BLaER1 (cell line): ENCODE results near the gene HSPBAP1.
A peak's percentile ranks its signal among the peaks of the same experiment; 100 is the strongest.

ENCODE experiments used
- H3K27ac ChIP-seq: shearing (Covaris generic); formaldehyde crosslinking; 2 replicates; pipeline ENCODE4 v1.8.1; 2022
- H3K27me3 ChIP-seq: shearing (Covaris generic); formaldehyde crosslinking; 2 replicates; pipeline ENCODE4 v1.8.1; 2022
- H3K36me3 ChIP-seq: shearing (Covaris generic); formaldehyde crosslinking; 2 replicates; pipeline ENCODE4 v1.8.1; 2022
- H3K4me1 ChIP-seq: shearing (Covaris generic); formaldehyde crosslinking; 2 replicates; pipeline ENCODE4 v1.8.1; 2022
- H3K4me2 ChIP-seq: shearing (Covaris generic); formaldehyde crosslinking; 2 replicates; pipeline ENCODE4 v1.8.1; 2022
- H3K4me3 ChIP-seq: shearing (Covaris generic); formaldehyde crosslinking; 2 replicates; pipeline ENCODE4 v1.8.1; 2022
- H3K9ac ChIP-seq: shearing (Covaris generic); formaldehyde crosslinking; 2 replicates; pipeline ENCODE4 v1.8.1; 2022
- H3K9me3 ChIP-seq: shearing (Covaris generic); formaldehyde crosslinking; 2 replicates; pipeline ENCODE4 v1.8.1; 2022
- H4K20me1 ChIP-seq: shearing (Covaris generic); formaldehyde crosslinking; 2 replicates; pipeline ENCODE4 v1.8.1; 2022
- Cebpa-rat ChIP-seq: shearing (Covaris generic); IDR thresholded peaks from 2 replicates; pipeline ENCODE4 v1.8.1; 2022

The HSPBAP1 gene

GRCh38 chr3:122802323-122802722, 8.7 kb upstream of the HSPBAP1 start:
- no peak for TF ChIP-seq Cebpa-rat
- Histone ChIP-seq H3K4me3 (no peak overlapping the region), H3K27me3 (no peaks in the 10 kb centered on the region), H3K9me3 (no peaks in the 10 kb centered on the region), H4K20me1 (no peaks in the 10 kb centered on the region), H3K4me2 (no peak overlapping the region), H3K4me1 (no peaks in the 10 kb centered on the region), H3K27ac (no peak overlapping the region), H3K36me3 (no peaks in the 10 kb centered on the region), H3K9ac (no peak overlapping the region)

- Histone ChIP-seq H3K4me3 (no peak overlapping the region), H3K4me2 (no peak overlapping the region), H3K4me1 (peaks cover 10% of the 10 kb centered on the region), H3K9me3 (no peaks in the 10 kb centered on the region), H3K27me3 (no peaks in the 10 kb centered on the region), H3K27ac (no peak overlapping the region), H4K20me1 (no peaks in the 10 kb centered on the region), H3K9ac (no peak overlapping the region), H3K36me3 (no peaks in the 10 kb centered on the region)
- TF ChIP-seq Cebpa-rat: no peak
Measured at GRCh38 chr3:122800706-122801237, 7.1 kb upstream of the HSPBAP1 start.

- Histone ChIP-seq H3K36me3 (no peaks in the 10 kb centered on the region), H4K20me1 (no peaks in the 10 kb centered on the region), H3K27ac (no peak overlapping the region), H3K4me2 (no peak overlapping the region), H3K9me3 (no peaks in the 10 kb centered on the region), H3K27me3 (no peaks in the 10 kb centered on the region), H3K9ac (no peak overlapping the region), H3K4me3 (no peak overlapping the region), H3K4me1 (peaks cover 13% of the 10 kb centered on the region)
- TF ChIP-seq Cebpa-rat: no peak
Measured at GRCh38 chr3:122800031-122800430, 6.4 kb upstream of the HSPBAP1 start.

GRCh38 chr3:122799322-122799721, 5.7 kb upstream of the HSPBAP1 start:
- H4K20me1 ChIP-seq: no peaks in the 10 kb centered on the region
- TF ChIP-seq Cebpa-rat: no peak
- peaks cover 16% of the 10 kb centered on the region for H3K4me1 ChIP-seq
- no peak overlapping the region for H3K9ac ChIP-seq
- H3K27me3 ChIP-seq: no peaks in the 10 kb centered on the region
- H3K4me2 ChIP-seq: no peak overlapping the region
- H3K4me3 ChIP-seq: no peak overlapping the region
- no peak overlapping the region for H3K27ac ChIP-seq
- H3K9me3 ChIP-seq: no peaks in the 10 kb centered on the region
- H3K36me3 ChIP-seq: no peaks in the 10 kb centered on the region

GRCh38 chr3:122797291-122797690, 3.7 kb upstream of the HSPBAP1 start:
- Histone ChIP-seq H3K9ac (no peak overlapping the region), H3K27ac (no peak overlapping the region), H3K4me1 (peaks cover 27% of the 10 kb centered on the region), H3K4me3 (no peak overlapping the region), H3K9me3 (no peaks in the 10 kb centered on the region), H3K4me2 (no peak overlapping the region), H3K27me3 (no peaks in the 10 kb centered on the region), H3K36me3 (no peaks in the 10 kb centered on the region), H4K20me1 (no peaks in the 10 kb centered on the region)
- no peak for TF ChIP-seq Cebpa-rat

GRCh38 chr3:122795674-122796195, 2.1 kb upstream of the HSPBAP1 start:
- peak overlapping the region; percentile 76 for H3K4me3 ChIP-seq
- peak overlapping the region; percentile 77; the same call in 1 of the 2 replicates for H3K27ac ChIP-seq
- H3K36me3 ChIP-seq: 0 out of 2 replicates have a peak, but pooled peaks cover 5% of the 10 kb centered on the region
- H3K4me1 ChIP-seq: peaks cover 30% of the 10 kb centered on the region
- H3K4me2 ChIP-seq: peak overlapping the region; percentile 86
- no peaks in the 10 kb centered on the region for H3K9me3 ChIP-seq
- H3K9ac ChIP-seq: peak overlapping the region; percentile 82
- no peaks in the 10 kb centered on the region for H4K20me1 ChIP-seq
- no peaks in the 10 kb centered on the region for H3K27me3 ChIP-seq
- no peak for TF ChIP-seq Cebpa-rat

- Histone ChIP-seq H3K4me3 (peak within 1 kb of the TSS; percentile 76), H3K36me3 (0 out of 2 replicates have a peak, but pooled peaks cover 5% of the 10 kb centered on the region), H4K20me1 (0 out of 2 replicates have a peak, but pooled peaks cover 3% of the 10 kb centered on the region), H3K4me1 (peaks cover 30% of the 10 kb centered on the region), H3K9ac (peak within 1 kb of the TSS; percentile 82), H3K27ac (peak within 1 kb of the TSS; percentile 77), H3K27me3 (no peaks in the 10 kb centered on the region), H3K9me3 (no peaks in the 10 kb centered on the region), H3K4me2 (peak within 1 kb of the TSS; percentile 86)
- no peak for TF ChIP-seq Cebpa-rat
Measured at GRCh38 chr3:122794779-122795673, 1.4 kb upstream of the HSPBAP1 start, which contains the start of gene SLC49A4. Gene SLC49A4 (plus strand): TSS chr3:122795069. CDS start chr3:122795193, 124 bp downstream.

- peak overlapping the region; percentile 86 for H3K4me2 ChIP-seq
- H3K4me1 ChIP-seq: peaks cover 30% of the 10 kb centered on the region
- peak overlapping the region; percentile 76 for H3K4me3 ChIP-seq
- H3K36me3 ChIP-seq: 0 out of 2 replicates have a peak, but pooled peaks cover 5% of the 10 kb centered on the region
- peak overlapping the region; percentile 82 for H3K9ac ChIP-seq
- no peaks in the 10 kb centered on the region for H3K27me3 ChIP-seq
- no peak for TF ChIP-seq Cebpa-rat
- H3K27ac ChIP-seq: no peak overlapping the region; the same call in 1 of the 2 replicates
- H4K20me1 ChIP-seq: 0 out of 2 replicates have a peak, but pooled peaks cover 6% of the 10 kb centered on the region
- H3K9me3 ChIP-seq: no peaks in the 10 kb centered on the region
Measured at GRCh38 chr3:122794483-122794778, 800 bp upstream of the HSPBAP1 start.

- H3K4me3 ChIP-seq: no peak overlapping the region
- peaks cover 16% of the 10 kb centered on the region for H3K4me1 ChIP-seq
- H3K9me3 ChIP-seq: no peaks in the 10 kb centered on the region
- TF ChIP-seq Cebpa-rat: no peak
- 0 out of 2 replicates have a peak, but pooled peaks cover 14% of the 10 kb centered on the region for H4K20me1 ChIP-seq
- peaks cover 17% of the 10 kb centered on the region for H3K36me3 ChIP-seq
- no peak overlapping the region for H3K27ac ChIP-seq
- no peaks in the 10 kb centered on the region for H3K27me3 ChIP-seq
- no peak overlapping the region for H3K4me2 ChIP-seq
- H3K9ac ChIP-seq: no peak overlapping the region
Measured at GRCh38 chr3:122789585-122790273, 3.9 kb downstream of the HSPBAP1 start.

GRCh38 chr3:122787872-122788271, 5.8 kb downstream of the HSPBAP1 start:
- no peak overlapping the region for H3K4me3 ChIP-seq
- no peaks in the 10 kb centered on the region for H3K27me3 ChIP-seq
- H3K9me3 ChIP-seq: no peaks in the 10 kb centered on the region
- H3K27ac ChIP-seq: no peak overlapping the region
- H4K20me1 ChIP-seq: 0 out of 2 replicates have a peak, but pooled peaks cover 14% of the 10 kb centered on the region
- peaks cover 8% of the 10 kb centered on the region for H3K4me1 ChIP-seq
- no peak for TF ChIP-seq Cebpa-rat
- no peak overlapping the region for H3K4me2 ChIP-seq
- peaks cover 21% of the 10 kb centered on the region for H3K36me3 ChIP-seq
- H3K9ac ChIP-seq: no peak overlapping the region
